ENCODE results near the gene ATP8B3.

ATP8B3 gene

GRCh38 chr19:1836458-1837221 lies 24.6 kb upstream of the ATP8B3 start:
- DNase-seq, result no peak

GRCh38 chr19:1833540-1833939 lies 21.5 kb upstream of the ATP8B3 start:
- DNase-seq, result no peak

GRCh38 chr19:1832046-1832663 lies 20.1 kb upstream of the ATP8B3 start:
- no peak for DNase-seq

GRCh38 chr19:1830978-1831377 lies 18.9 kb upstream of the ATP8B3 start:
- DNase-seq, result no peak

- no peak for DNase-seq
These were observed 18.5 kb upstream of the ATP8B3 start for GRCh38 chr19:1830568-1830967.

- DNase-seq, result no peak
These were observed 17.9 kb upstream of the ATP8B3 start for GRCh38 chr19:1829958-1830357.

- DNase-seq, result no peak
These were observed 16.5 kb upstream of the ATP8B3 start for GRCh38 chr19:1828279-1829238.

GRCh38 chr19:1827566-1828278 lies 15.6 kb upstream of the ATP8B3 start:
- no peak for DNase-seq

- no peak for DNase-seq
These were observed 14.8 kb upstream of the ATP8B3 start for GRCh38 chr19:1826557-1827521.

- DNase-seq, result peak; percentile 69
These were observed 14.0 kb upstream of the ATP8B3 start for GRCh38 chr19:1825909-1826556.

- DNase-seq, result no peak
These were observed 12.2 kb upstream of the ATP8B3 start for GRCh38 chr19:1824252-1824622.

- DNase-seq, result no peak
These were observed 11.6 kb upstream of the ATP8B3 start for GRCh38 chr19:1823539-1824251.

- no peak for DNase-seq
These were observed 10.9 kb upstream of the ATP8B3 start for GRCh38 chr19:1823020-1823419.

- DNase-seq, result no peak
These were observed 10.1 kb upstream of the ATP8B3 start for GRCh38 chr19:1822210-1822609.

- no peak for DNase-seq
These were observed 7.5 kb upstream of the ATP8B3 start for GRCh38 chr19:1819341-1820255.

- no peak for DNase-seq
These were observed 6.6 kb upstream of the ATP8B3 start for GRCh38 chr19:1818549-1819195.

- no peak for DNase-seq
These were observed 5.6 kb upstream of the ATP8B3 start for GRCh38 chr19:1817553-1818179.

All from fibroblast of skin of scalp (primary cell).